IPS-NIHi11 (cell line): ENCODE data around the gene LBX1.
A peak's percentile ranks its signal among the peaks of the same experiment; 100 is the strongest.

Source experiments
- DNase-seq: peaks from one replicate; pipeline ENCODE4 v3.0.0; 2012; ENCODE audit warnings: mixed read lengths, low spot score

LBX1 gene, protein sequence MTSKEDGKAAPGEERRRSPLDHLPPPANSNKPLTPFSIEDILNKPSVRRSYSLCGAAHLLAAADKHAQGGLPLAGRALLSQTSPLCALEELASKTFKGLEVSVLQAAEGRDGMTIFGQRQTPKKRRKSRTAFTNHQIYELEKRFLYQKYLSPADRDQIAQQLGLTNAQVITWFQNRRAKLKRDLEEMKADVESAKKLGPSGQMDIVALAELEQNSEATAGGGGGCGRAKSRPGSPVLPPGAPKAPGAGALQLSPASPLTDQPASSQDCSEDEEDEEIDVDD

DNA sequence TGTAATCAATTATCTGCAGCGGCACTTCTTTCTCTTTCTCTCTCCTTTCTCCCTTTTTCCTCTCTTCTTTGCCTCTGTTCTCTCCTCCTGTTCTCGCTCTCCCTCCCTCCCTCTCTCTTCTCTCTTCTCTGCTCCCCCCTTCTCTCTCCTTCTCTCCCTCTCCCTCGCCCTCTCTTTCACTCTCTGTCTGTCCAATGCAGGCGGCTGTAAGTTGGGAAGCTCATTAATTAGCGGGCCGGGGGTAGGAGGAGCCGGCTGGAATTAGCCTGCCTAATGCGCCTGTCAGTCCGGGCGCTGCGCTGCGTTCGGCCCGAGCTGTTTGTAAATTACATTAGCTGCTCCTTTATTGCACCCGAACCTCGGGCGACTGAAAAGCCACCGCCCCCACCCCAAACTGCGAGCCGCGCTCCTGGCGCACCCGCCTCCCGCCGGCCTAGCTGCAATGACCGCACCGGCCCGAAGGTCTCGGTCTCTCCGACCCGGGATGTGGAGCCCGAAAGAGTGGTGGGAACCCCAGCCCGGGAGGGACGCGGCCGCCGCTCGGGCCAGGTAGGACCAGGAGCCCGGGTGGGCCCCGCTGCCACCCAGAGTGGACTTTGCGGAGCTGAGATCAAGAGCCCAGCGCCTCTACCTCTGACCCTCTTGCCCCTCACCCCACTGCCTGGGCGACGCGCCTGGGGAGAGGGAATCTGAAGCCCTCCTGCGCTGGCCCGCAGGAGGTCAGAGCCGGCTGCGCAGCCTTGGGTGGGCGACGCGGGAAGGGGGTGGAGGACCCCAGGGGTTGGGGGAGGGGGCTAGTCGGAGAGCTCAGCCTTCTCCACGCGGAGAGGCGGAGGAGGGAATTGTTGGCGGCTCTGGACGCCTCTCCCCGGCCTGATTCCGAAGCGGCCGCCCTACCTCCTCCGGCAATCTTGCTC is at the start of gene LBX1:
LBX1 (minus strand) TSS at position 198 of the 917 bp plus-strand sequence. CDS start 648 bp downstream, outside the sequence.
- peak; percentile 49 for DNase-seq

DNA sequence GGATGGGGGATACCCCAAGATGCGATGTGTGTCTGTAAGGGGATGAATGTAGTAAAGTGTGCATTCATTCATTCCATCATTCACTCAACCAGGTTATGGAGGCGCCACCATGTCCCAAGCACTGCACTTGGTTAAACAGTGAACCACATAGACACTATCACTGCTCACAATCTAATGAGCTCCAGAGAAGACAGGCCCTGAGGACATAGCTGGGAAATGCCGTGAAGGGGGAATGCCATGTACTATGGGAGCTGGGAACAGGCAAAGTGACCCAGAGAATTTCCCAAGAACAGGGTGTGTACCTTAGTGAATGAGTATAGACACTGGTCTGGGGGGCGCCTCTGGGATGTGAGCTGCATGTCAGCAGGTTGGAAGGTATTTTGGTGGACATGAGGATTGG is 44.5 kb upstream of the LBX1 start:
- no peak for DNase-seq

DNA sequence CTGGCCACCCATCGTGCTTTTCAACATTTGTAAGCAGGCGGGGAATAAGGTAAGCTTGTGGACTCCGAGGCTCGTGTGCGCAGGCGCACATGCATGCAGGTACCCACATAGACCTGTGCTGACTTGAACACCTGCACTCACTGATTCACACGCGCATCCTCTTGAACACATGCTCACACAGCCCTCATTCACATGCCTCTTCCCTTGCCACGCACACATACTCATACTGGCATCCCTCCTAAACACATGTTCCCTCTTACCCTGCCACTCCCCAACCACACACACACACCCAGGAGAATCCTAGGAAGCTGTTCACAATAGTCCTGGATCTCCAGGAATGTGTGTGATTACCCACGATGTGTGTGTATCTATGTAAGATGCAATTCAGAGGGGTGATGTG is 44.1 kb upstream of the LBX1 start:
- DNase-seq: no peak

DNA sequence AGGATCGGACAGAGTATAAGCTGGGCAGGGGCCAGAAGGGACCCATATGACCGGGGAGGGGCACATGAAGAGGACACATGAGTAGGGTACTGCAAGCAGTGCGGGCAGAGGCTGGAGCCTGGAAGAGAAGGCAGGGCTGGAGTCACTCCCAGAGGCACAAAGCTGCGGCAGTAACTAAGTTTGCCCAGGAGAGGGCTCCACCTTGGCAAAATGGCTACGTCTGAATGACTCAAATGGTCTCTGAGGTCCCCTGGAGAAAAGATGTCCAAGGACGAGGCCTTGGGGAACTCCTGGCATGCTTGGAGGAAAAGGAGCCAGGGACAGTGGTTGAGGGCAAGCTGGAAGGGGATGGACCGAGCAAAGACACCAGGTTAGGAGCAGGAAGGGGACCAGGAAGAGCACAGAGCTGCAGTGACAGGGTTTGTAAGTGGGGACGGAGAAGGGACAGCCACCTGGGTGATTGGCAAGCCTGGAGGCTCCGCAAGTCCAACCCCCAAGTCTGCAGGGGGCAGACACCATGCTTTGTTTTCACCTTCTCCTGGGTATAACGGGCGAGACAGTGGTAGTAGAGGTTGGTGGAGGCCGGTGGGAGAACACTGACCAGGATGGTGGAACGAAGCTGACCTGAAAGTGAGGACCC is 43.1 kb upstream of the LBX1 start:
- peak; percentile 90 for DNase-seq

DNA sequence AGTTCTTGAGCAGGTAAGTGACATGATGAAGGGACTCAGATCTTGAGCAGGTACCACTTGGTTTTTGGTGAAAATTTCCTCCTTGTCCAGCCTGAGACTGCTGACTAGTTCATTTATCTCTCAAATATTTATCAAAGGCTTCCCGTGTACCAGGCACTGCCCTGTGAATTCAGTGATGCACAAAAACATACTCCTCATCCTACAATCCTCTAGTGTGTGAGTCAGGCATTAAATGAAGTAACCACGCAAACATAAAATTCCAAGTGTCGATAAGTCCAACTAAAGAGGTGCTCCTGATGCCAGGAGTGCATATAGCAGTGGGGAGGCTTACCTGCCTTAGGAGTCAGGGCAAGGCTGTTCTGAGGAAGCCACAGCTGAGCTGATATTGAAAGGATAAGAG is 41.5 kb upstream of the LBX1 start:
- DNase-seq: no peak

DNA sequence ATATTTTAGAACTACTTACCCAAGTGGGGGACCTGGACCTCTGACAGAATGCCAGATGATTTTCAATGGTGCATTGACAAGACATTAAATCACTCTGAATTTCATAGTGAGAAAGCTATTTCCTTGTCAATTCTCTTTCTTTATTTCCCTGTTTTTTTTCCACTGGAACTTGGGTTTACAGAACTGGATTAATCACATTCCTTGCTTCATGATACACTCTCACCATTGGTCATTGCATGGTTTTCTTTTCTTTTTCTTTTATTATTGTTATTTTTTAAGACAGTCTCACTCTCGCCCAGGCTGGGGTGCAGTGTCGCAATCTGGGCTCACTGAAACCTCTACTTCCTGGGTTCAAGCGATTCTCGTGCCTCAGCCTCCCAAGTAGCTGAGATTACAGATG is 38.5 kb upstream of the LBX1 start:
- no peak for DNase-seq

DNA sequence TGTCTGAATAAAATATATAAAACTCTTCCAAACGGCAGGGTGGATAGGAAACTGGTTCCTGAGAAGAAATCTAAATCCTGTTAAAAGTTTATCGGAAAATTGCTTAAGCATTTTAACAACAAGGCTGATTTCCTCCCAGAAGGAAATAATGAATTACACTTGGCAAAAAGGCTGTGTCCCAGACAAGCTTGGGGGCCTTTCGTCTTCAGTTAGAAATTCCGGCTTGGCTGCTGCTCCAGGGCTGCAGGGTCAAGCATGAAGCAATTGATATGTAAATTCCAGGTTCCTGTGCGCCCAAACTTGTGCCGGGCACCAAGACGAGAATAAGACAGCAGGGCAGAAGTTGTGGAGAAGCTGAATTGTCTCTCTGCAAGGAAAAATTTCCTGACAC is 38.0 kb upstream of the LBX1 start:
- no peak for DNase-seq

DNA sequence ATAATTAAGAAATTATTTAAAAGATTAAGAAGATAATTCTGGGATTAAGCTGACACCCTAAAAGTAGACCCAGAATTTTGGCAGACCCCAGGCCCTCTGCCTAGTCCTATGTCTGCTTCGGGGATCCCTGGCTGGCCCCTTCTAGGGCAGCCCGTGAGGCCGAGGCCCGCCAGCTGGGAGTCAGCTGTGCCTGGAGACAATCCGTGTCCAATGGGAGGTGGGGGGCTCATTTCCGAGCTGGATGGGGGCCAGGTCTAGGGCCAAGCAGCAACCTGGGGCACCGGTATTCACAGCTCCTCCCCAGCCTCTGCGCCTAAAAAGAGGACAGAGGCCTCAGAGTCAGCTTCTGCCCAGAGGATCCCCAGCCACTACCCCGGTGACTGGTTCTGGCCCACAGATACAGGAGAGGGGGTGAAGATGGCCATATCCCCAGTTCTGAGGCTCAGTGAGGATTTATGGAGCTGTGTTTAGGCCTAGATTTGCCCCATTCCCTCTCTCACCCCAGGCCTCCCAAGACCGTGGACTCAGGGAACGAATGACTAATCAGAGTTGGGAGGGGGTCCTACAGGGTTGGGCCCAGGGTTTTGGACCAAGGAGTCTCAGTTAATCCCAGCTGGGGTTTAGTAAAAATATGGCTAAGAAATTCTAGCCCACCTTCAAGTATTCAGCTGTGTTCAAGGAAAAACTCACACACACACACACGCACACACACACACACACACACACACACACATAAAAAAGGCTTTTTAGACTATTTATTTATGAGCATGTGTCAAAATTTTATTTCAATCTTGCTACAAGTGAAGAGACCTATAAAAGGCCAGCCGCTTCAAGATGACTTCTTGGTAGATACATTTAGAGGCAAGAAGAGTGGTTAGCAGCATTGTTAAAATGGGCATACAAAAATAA is 37.4 kb upstream of the LBX1 start:
- DNase-seq: no peak

DNA sequence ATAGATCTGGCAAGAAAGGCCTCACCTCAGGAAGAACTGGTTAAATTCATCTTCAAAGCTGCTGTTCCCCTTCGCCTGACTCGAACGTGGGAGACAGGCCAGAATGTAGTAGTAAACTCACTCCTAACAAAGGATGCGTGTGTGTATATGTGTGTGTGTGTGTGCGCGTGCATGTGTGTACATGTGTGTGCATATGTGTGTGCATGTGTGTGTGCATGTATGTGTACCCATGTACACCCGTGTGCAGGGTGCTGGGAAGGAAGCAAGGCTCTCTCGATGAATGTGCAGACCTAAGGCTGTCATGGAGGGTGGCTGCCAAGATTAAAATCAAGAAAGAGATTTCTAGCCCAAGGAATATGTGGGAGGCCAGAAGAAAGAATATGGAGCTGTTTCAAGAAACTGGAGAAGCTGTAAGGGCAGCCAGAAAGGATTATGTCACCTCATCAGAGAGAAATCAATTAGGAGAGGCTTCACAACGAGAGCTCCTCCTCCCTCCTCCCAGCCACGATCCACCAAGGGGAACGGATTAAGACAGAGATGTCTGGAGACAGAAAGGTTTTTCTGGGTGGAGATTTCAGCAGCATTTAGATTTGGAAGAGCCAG is 34.0 kb upstream of the LBX1 start:
- no peak for DNase-seq

DNA sequence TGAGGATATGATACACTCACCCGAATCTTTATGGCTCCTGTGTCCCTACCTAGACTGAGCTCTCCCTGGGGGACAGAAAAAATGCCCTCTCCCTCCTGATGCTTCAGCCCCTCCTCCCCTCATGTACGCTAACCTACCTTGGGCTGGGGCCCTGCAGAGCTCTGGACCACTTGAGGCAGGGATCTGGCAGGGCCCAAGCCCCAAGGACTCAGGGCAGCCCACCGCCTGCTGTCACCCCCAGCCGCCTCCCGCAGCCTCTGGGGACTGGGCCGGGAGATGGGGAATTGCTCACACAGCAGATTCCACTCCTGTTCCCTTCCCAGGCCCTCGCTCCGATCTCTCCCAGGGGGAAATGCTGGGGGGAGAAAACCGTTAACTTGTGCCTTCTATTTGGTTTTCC is 32.9 kb upstream of the LBX1 start:
- no peak for DNase-seq

DNA sequence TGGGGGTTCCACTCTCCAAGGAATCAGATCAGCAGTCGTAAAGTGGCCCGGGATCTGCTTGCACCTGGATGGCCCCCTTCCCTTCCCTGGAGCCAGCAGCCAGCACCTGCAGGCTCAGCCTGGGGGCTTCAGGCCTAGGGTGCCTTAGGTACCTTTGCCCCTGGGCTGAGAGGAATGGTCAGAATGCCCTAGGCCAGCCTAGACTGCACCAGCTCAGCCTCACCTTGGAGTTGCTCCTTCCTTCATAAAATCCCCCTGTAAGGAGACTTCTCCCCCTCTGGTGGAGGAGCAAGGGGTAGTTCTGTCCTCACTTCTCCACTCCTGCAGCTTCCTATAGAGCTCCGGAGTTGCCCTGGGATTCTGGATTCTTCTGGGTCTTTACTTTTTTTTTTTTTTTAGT is 32.4 kb upstream of the LBX1 start:
- DNase-seq: no peak

DNA sequence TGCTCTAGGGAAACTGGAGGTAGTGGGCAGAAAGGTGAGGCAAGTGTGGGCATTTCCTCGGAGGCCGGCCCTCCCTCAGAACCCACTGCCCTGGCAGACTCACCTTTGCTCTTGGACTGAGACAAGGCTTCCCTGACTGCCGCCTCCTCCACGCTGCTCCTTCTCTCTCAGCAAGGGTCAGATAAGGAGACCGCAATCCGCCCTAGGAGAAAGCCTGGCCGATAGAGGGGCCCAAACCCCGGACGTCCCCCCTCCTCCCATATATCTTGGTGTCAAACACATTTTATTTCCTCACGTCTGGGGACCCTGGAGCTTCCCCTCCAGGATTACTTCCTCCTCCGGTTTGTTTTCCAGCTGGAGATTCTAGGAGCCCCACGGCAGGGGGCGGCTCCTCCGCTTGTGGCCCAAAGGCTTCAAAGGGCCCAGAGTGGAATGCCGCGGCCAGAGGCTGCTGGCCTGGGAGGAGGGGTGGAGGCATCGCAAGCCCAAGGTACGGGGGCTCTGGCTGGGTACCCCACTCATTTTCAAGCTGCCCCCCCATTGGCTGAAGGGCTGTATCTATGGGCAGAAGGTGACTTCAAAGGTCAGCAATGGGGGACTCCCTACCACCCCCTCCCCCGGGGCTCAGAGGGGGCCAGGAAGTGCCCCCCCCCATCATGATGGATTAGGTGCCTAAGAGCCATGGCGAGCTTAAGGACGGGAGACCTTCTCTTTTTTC is 31.7 kb upstream of the LBX1 start:
- DNase-seq: peak; percentile 57

DNA sequence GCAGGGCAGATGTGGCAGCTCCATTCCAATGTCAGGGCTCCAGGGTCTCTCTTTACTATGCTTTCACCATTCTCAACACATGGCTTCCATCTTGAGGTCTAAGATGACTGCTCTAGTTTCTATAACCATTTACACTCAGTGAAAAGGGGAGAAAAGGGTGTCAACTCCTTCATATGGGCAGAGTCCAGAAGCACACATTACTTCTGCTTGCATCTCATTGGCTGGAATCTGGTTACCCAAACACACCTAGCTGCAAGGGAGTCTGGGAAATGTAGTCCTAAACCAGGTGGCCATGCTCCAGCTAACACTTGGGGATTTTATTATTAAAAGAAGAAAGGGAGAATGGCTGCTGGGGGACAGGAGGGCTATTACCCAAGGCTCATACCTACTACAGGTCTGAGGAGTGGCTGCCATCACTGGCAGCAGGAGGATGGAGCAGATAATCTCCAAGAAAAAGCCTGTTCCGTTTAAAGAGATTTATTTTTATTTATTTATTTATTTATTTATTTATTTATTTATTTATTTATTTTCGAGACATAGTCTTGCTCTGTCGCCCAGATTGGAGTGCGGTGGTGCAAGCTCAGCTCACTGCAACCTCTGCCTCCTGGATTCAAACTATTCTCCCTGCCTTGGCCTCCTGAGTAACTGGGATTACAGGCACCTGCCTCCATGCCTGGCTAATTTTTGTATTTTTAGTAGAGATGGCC is 29.1 kb upstream of the LBX1 start:
- DNase-seq: peak; percentile 63

DNA sequence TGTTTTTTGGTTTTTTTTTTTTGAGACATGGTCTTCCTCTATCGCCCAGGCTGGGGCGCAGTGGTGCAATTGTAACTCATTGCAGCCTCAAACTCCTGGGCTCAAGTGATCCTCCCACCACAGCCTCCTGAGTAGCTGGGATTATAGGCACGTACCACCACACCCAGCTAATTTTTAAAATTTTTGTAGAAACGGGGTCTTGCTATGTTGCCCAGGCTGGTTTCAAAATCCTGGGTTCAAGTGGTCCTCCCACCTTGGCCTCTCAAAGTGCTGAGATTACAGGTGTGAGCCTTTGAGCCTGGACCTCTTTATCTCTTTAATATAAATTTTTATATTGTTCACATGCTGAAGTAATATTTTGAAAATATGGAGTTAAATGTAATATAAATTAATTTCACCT is 28.2 kb upstream of the LBX1 start:
- no peak for DNase-seq

DNA sequence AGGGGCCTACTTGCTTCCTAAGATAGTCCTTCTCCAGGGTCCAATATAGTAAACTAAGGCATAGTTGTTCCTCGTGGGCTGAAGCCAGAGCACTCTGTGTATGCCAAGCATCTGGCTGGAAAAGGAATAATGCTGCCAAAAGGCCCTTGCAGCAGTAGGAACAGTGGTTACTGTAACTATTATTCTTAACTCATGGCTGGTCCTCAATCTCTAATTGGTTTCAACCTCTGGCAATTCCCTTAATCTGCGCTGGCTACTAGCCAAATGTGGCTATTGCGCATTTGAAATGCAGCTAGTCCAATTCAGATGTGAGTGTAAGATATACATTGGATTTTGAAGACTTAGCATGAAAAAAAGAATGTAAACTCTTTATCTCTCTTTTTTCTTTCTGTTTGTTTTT is 27.8 kb upstream of the LBX1 start:
- no peak for DNase-seq

DNA sequence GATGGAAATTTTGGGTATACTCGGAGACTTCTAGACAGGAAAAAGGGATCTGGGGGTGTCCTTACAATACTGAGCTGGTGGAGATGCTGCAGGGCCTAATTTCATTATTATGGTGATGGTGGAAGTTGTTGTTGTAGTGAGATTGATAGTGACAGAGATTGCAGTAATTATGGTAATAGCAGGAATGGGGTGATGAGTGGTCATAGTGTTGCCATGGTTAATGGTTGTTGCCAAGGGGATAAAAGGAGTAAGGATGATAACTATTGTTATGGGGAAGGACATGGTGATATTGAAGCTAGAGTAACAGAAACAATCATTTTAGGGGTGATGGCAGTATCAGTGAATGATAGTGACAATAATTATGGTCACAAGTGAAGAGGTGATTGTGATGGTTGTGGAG is 27.1 kb upstream of the LBX1 start:
- DNase-seq: no peak

DNA sequence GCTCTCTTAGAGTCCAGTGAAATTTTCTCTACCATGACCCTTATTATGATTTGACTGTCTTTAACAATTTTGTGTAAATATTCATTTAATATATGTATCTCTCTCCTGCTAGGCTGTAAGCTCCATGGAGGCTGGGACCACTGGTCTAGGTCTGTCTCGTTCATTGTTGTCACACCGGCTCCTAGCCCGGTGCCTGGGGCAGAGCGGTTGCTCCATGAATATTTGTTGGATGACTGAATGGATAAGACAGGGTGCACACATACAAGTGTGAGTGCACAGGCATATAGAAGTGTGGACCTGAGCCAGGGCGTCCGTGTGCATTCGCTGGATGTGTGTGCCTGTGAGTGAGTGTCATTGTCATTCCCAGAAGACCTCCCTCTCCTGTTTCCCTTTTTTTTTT is 20.9 kb upstream of the LBX1 start:
- no peak for DNase-seq

DNA sequence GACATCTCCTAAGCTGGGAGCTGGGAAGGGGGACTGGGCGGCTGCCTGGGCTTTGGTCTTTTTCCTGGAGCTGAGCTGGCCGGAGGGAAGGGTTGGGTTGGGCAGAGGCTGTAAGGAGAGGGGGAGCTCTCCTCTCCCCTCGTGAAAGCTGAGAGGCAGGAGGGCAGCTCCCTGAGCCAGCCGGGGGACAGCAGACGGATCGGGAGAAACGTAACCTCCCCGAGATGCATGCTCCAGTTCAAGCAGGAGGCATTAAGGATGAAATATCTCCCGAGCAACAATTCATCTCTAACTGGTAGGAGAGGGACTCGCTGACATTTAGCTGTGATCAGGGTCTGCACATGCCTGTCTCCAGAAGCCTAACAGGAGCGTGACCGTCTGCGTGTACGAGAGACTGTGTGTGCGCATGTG is 19.9 kb upstream of the LBX1 start:
- DNase-seq: no peak

DNA sequence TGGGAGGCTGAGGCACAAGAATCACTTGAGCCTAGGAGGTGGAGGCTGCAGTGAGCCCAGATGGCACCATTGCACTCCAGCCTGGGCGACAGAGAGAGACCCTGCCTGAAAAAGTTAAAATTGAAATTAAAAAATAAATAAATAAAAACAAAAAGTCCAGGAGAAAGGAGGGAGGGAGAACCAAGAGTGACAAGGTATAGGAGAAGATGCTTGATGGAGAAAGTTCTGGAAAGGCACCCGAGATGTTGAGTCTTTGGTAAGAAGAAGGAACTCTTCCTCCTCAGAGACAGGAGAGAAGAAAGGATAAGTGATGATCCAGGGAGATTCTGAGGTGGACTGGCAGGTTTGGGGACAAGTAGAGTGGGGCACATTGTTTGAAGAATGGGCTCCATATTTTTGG is 17.4 kb upstream of the LBX1 start:
- no peak for DNase-seq
